Psoas muscle (tissue), 8 donors: ENCODE results near the gene RHOC. TPM values are rescaled to one million over a fixed set of nuclear protein-coding genes. Genes with fewer than 3 reads are reported as not detected.
"Not testable (repeated sequence)": the region's sequence is repeated elsewhere in the genome, so short reads cannot be mapped to it uniquely, and the experiment has no call there.

Source experiments
- ATAC-seq, 4 donors: fragments of 200-7000 bp; cut with Tn5 transposase; one replicate each; pipeline ENCODE4 v1.9.1; 2020; ENCODE audit warnings: moderate library complexity in 3 of 4, mild to moderate bottlenecking in 2 of 4
- DNase-seq, 2 donors: peaks; one replicate each; pipeline ENCODE4 v3.0.0-alpha.2; 2020
- H3K27ac ChIP-seq: fragments of 200-600 bp; one replicate; pipeline ENCODE4 v1.8.0; 2022
- H3K27me3 ChIP-seq, 3 donors: fragments of 200-600 bp in 1 of 3; one replicate each; pipeline versions ENCODE4 v1.6.1 to v1.8.0; 2013 to 2022; ENCODE audit warnings: low read length in 2 of 3, mild to moderate bottlenecking in 2 of 3, moderate library complexity in 1 of 3; ENCODE audit not compliant: insufficient read depth in 3 of 3
- H3K36me3 ChIP-seq, 2 donors: fragments of 200-600 bp in 1 of 2; one replicate each; pipeline versions ENCODE4 v1.6.1 to v1.8.0; 2013 to 2022; ENCODE audit warnings: low read depth in 1 of 2, mild to moderate bottlenecking in 1 of 2, moderate library complexity in 1 of 2; ENCODE audit not compliant: insufficient read depth in 1 of 2
- H3K4me1 ChIP-seq: fragments of 200-600 bp; one replicate; pipeline ENCODE4 v1.8.0; 2022
- H3K4me3 ChIP-seq: fragments of 200-600 bp; one replicate; pipeline ENCODE4 v1.8.0; 2022; ENCODE audit warnings: mild to moderate bottlenecking
- H3K9me3 ChIP-seq: fragments of 200-600 bp; one replicate; pipeline ENCODE4 v1.8.0; 2022
- CTCF ChIP-seq: fragments of 200-600 bp; IDR thresholded peaks from one replicate; pipeline ENCODE4 v1.8.0; 2022; ENCODE audit warnings: antibody characterized with exemption
- WGBS, 3 donors: extraction: QIAGEN DNeasy Blood & Tissue Kit; methylation state at CpG; one replicate each; pipeline versions ENCODE4 v1.1.6 to v1.1.7; 2013; 5-methylcytosine and 5-hydroxymethylcytosine counted together
- intact Hi-C, 2 donors: fragments of 100-400 bp; cut with DNase I; formaldehyde crosslinking; loops; one replicate each; pipeline versions ENCODE4 v1.11.0 to v1.14.2; 2022
- polyA plus RNA-seq, 3 donors: library from polyadenylated mRNA; stranded (reverse); fragments of 200-250 nt; gene quantifications; one replicate each; pipeline ENCODE4 v1.2.3, GENCODE V29; 2013
- total RNA-seq, 4 donors: library from RNA; stranded (reverse); fragmentation: NEBNext Ultra II Directional in 2 of 4; extraction: Animal tissue kit (Norgen Biotek cat#: 25700) in 2 of 4; gene quantifications; one replicate each; pipeline versions ENCODE4 v1.2.1 to v1.2.4, GENCODE V29; 2021 to 2023
- donor health status: healthy with polysubstance abuse.
- donor health status: DM: no; HTN: no; CAD: no; lungs with moderate emphysema.
- donor health status: Bipolar disorder and iron deficiency.
- donor health status: healthy.
- donor health status: DM: yes; HTN: yes; CAD: no.
- donor health status: DM: no; HTN: no; CAD: no.
- donor health status: DM: no; HTN: no; CAD: no.
- donor health status: DM: yes; HTN: yes; CAD: no.

The RHOC gene
- total and polyA plus RNA-seq, 7 donors = 39.1 to 89.7 (median 76.9) TPM

DNA sequence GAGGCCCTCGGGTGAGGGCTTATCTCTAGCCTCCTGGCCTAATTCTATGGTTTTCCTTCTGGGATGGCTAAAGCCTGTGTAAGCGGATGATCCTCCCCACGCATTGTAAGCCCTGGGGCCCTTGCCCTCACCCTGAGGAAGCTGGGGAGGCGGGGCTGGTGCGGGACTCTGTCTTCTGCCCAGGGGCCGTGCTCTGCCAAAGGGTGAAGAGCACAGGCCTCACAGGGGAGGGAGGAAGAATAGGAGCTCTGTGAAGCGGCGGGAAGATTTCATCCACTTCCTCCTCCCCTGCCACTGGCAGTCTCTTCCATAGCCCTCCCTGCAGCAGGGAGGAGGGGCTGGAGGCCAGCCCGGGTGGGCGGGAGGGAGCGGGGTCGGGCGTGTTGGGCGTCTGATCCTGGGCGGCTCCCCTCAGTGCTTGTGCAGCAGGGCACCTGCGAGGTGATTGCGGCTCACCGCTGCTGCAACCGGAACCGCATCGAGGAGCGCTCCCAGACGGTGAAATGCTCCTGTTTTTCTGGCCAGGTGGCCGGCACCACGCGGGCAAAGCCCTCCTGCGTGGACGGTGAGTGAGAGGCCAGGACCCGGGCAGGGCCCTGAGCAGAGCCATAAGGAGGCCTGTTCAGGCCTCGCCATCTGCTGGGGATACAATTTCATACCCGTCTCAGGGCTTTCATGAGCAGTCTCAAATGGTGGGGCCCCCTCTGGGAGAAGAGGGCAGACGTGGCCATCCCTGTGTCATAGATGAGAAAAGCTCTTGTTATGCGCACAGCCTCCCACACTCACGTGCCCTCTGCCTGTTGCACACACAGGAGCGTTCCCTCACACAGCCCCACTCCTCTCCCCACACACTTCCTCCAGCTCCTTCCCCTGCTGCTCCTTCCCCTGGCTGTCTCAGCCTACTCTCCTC is 15.9 kb upstream of the RHOC start:
- intact Hi-C loops = no loop called here
- Histone ChIP-seq H3K27me3 (no peaks in the 10 kb centered on the region), H3K4me3 (peak overlapping the region; percentile 35), H3K9me3 (no peaks in the 10 kb centered on the region), H3K36me3 (no peaks in the 10 kb centered on the region), H3K4me1 (no peaks in the 10 kb centered on the region), H3K27ac (no peak overlapping the region)
- no peak for TF ChIP-seq CTCF
- no peak for DNase-seq
- WGBS, 3 donors = 18 to 29% (median 25%) methylated on average over 32 to 35 of the region's 35 CpGs
- ATAC-seq = no peak

GRCh38 chr1:112721966-112722524 is 15.1 kb upstream of the RHOC start:
- H3K4me3 ChIP-seq = no peak overlapping the region
- WGBS, 3 donors = 55 to 56% (median 56%) methylated on average over 10 of the region's 10 CpGs
- no peak for TF ChIP-seq CTCF
- no peaks in the 10 kb centered on the region for H3K36me3 ChIP-seq
- H3K4me1 ChIP-seq = no peaks in the 10 kb centered on the region
- H3K9me3 ChIP-seq = no peaks in the 10 kb centered on the region
- DNase-seq (no peak), ATAC-seq (no peak)
- H3K27me3 ChIP-seq = no peaks in the 10 kb centered on the region
- no peak overlapping the region for H3K27ac ChIP-seq
- intact Hi-C loops = no loop called here

- H3K9me3 ChIP-seq, ATAC-seq, H3K27ac ChIP-seq, H3K27me3 ChIP-seq, H3K4me3 ChIP-seq, DNase-seq, H3K36me3 ChIP-seq, intact Hi-C loops, H3K4me1 ChIP-seq: not testable (repeated sequence)
- WGBS, 3 donors = 95 to 100% (median 98%) methylated on average over 2 of the region's 2 CpGs
Measured at GRCh38 chr1:112721294-112721693, 14.4 kb upstream of the RHOC start.

DNA sequence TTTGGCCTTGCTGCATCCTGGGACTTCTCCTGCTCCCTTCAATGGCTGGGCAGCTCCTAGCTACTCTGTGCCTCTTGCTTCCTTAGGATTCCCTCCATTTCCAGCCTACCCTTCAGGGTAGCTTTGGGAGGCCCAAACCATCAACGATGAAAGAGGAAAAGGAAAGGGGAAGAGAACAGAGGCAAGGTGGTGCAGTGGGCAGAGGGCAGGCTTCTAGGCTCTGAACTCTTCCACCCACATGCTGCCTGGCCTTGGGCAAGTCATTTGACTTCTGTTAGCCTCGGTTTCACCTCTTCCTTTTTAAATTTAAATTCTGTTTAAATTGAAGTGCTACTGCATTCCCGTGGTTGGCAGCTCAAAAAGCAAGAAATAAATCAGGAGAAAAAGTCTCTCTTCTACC is 13.9 kb upstream of the RHOC start:
- Histone ChIP-seq H3K4me3 (no peak overlapping the region), H3K4me1 (peaks cover 3% of the 10 kb centered on the region), H3K36me3 (no peaks in the 10 kb centered on the region), H3K9me3 (no peaks in the 10 kb centered on the region), H3K27me3 (no peaks in the 10 kb centered on the region), H3K27ac (no peak overlapping the region)
- intact Hi-C loops = no loop called here
- WGBS, 3 donors = 65 to 83% (median 65%) methylated on average over 3 of the region's 3 CpGs
- no peak for TF ChIP-seq CTCF
- ATAC-seq = no peak
- no peak for DNase-seq

DNA sequence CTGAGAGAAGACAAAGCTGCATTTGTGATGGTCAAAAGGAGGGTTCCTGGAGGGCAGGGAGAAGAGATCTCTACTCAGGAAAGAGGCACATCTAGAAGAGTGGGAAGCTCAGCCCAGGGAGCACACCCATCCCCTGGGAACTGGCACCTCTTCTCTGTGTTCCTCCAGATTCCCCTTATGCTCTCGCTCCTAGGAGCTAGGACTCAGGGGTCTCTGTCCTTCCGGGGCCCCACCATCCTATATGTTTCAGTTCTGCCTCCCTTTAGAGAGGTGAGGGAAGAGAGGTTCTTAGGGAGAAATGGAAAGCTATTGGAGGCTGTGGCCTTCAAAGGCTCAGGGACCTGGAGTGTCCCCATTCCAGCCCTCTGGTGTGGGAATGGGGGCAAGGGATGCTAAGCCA is 12.8 kb upstream of the RHOC start:
- no peaks in the 10 kb centered on the region for H3K9me3 ChIP-seq
- ATAC-seq (no peak), DNase-seq (no peak)
- intact Hi-C loops = loop anchor here (5.0 to 10.0 kb wide), 3 partner anchors 235 to 958 kb away; partner anchors contain the start of gene SLC16A1 (in 1 of the 2)
- no peak overlapping the region for H3K27ac ChIP-seq
- H3K27me3 ChIP-seq = no peaks in the 10 kb centered on the region
- peaks cover 5% of the 10 kb centered on the region for H3K4me1 ChIP-seq
- 97 to 100% (median 99%) methylated on average over 2 of the region's 2 CpGs for WGBS, 3 donors
- H3K36me3 ChIP-seq = no peaks in the 10 kb centered on the region
- TF ChIP-seq CTCF = no peak
- no peak overlapping the region for H3K4me3 ChIP-seq
